GM13977 (cell line): ENCODE results near the gene RMC1.

Experiments used
- DNase-seq: peaks from one replicate; pipeline ENCODE4 v3.0.0; 2012; ENCODE audit warnings: low spot score
- CTCF ChIP-seq: IDR thresholded peaks from 2 replicates; pipeline ENCODE4 v1.5.1; 2012; ENCODE audit warnings: mild to moderate bottlenecking, control low read depth; ENCODE audit not compliant: insufficient read depth; ENCODE audit errors: extremely low read depth, missing control alignments
- in situ Hi-C: fragments of 300-500 bp; cut with MboI; formaldehyde crosslinking; loops from one replicate; pipeline ENCODE4 v1.12.0; 2022; ENCODE audit warnings: low sequenced_read_pairs, low pct_unique_long_range_greater_than_20kb, mixed read lengths, inconsistent platforms; ENCODE audit not compliant: unreplicated experiment

RMC1 gene

GRCh38 chr18:23531912-23532311 lies 28.6 kb downstream of the RMC1 start:
- DNase-seq = no peak
- no peak for TF ChIP-seq CTCF
- in situ Hi-C loops = no loop called here

GRCh38 chr18:23532848-23533247 lies 29.5 kb downstream of the RMC1 start:
- no peak for TF ChIP-seq CTCF
- in situ Hi-C loops = no loop called here
- DNase-seq = no peak

- in situ Hi-C loops = no loop called here
- no peak for DNase-seq
- no peak for TF ChIP-seq CTCF
Measured at GRCh38 chr18:23534276-23534675, 31.0 kb downstream of the RMC1 start.

GRCh38 chr18:23536204-23536603 lies 32.9 kb downstream of the RMC1 start:
- TF ChIP-seq CTCF = no peak
- in situ Hi-C loops = no loop called here
- DNase-seq = no peak

- no peak for TF ChIP-seq CTCF
- in situ Hi-C loops = no loop called here
- no peak for DNase-seq
Measured at GRCh38 chr18:23537274-23537673, 34.0 kb downstream of the RMC1 start.

- TF ChIP-seq CTCF = no peak
- in situ Hi-C loops = no loop called here
- no peak for DNase-seq
Measured at GRCh38 chr18:23538001-23538400, 34.7 kb downstream of the RMC1 start.

- TF ChIP-seq CTCF = no peak
- in situ Hi-C loops = no loop called here
- no peak for DNase-seq
Measured at GRCh38 chr18:23538870-23539269, 35.6 kb downstream of the RMC1 start.
